PC-3 (cell line): ENCODE measurements around the gene NDUFAF8. TPM values are rescaled to one million over a fixed set of nuclear protein-coding genes. Genes with fewer than 3 reads are reported as not detected.

Source experiments
- ATAC-seq: fragments of 200-7000 bp; cut with Tn5 transposase; 2 replicates; pipeline ENCODE4 v1.9.1; 2020; ENCODE audit warnings: mild to moderate bottlenecking, moderate library complexity
- BruUV-seq: library from RNA; stranded (reverse); fragments of 400-500 nt; replicated peaks from 2 replicates; lab custom pipeline; 2021; lab: Mats Ljungman, UMichigan
- CTCF ChIA-PET: fragments of 300-600 bp; sonication (Branson Sonifier 250); formaldehyde crosslinking; loops from one replicate; lab custom pipeline; 2022; ENCODE audit warnings: antibody characterized with exemption; lab: Charles Lee
- POLR2A ChIA-PET: fragments of 300-600 bp; sonication (Branson Sonifier 250); formaldehyde crosslinking; loops from one replicate; lab custom pipeline; 2022; ENCODE audit warnings: antibody characterized with exemption; ENCODE audit not compliant: unreplicated experiment; lab: Charles Lee
- DNase-seq: peaks from one replicate; pipeline ENCODE4 v3.0.0-alpha.2; 2015
- H2AFZ ChIP-seq: fragments of 300-600 bp; sonication (generic); 2 replicates; pipeline ENCODE4 v1.6.0; 2016; ENCODE audit warnings: antibody characterized with exemption, low read length
- H3F3A ChIP-seq: fragments of 300-600 bp; sonication (generic); one replicate; pipeline ENCODE4 v1.6.0; 2017; ENCODE audit warnings: antibody characterized with exemption, low read length, control low read depth, mild to moderate bottlenecking; ENCODE audit not compliant: unreplicated experiment
- H3K27ac ChIP-seq: fragments of 300-600 bp; sonication (generic); 2 replicates; pipeline ENCODE4 v1.5.1; 2016; ENCODE audit warnings: mild to moderate bottlenecking, low read length
- H3K27me3 ChIP-seq: fragments of 300-600 bp; sonication (generic); 2 replicates; pipeline ENCODE4 v1.6.1; 2016; ENCODE audit warnings: low read length, mixed read lengths
- H3K36me3 ChIP-seq: fragments of 300-600 bp; sonication (generic); 2 replicates; pipeline ENCODE4 v1.6.1; 2016; ENCODE audit warnings: low read depth, mixed run types, low read length, mixed read lengths
- H3K4me1 ChIP-seq: fragments of 300-600 bp; sonication (generic); 2 replicates; pipeline ENCODE4 v1.5.1; 2016; ENCODE audit warnings: low read length; ENCODE audit not compliant: insufficient read depth
- H3K4me2 ChIP-seq: fragments of 300-600 bp; sonication (generic); 2 replicates; pipeline ENCODE4 v1.6.0; 2016; ENCODE audit warnings: low read length
- H3K4me3 ChIP-seq: fragments of 300-600 bp; sonication (generic); 2 replicates; pipeline ENCODE4 v1.5.1; 2016; ENCODE audit warnings: mild to moderate bottlenecking, low read length, mixed read lengths
- H3K79me2 ChIP-seq: fragments of 300-600 bp; sonication (generic); 2 replicates; pipeline ENCODE4 v1.6.1; 2017; ENCODE audit warnings: low read length, mixed read lengths
- H3K9ac ChIP-seq: fragments of 300-600 bp; sonication (generic); 2 replicates; pipeline ENCODE4 v1.6.0; 2016; ENCODE audit warnings: mild to moderate bottlenecking, low read length
- H3K9me2 ChIP-seq: fragments of 300-600 bp; sonication (generic); replicated peaks from 2 replicates; pipeline ENCODE4 v1.6.1; 2016; ENCODE audit warnings: mixed run types, low read length, mixed read lengths
- H3K9me3 ChIP-seq: fragments of 300-600 bp; sonication (generic); 2 replicates; pipeline ENCODE4 v1.6.1; 2016; ENCODE audit warnings: low read length, mixed read lengths
- H4K20me1 ChIP-seq: fragments of 300-600 bp; sonication (generic); 2 replicates; pipeline ENCODE4 v1.6.1; 2016; ENCODE audit warnings: low read length, mixed read lengths
- CTCF ChIP-seq: fragments of 300-600 bp; sonication (generic); conservative IDR thresholded peaks from 2 replicates; pipeline ENCODE4 v1.5.1; 2017; ENCODE audit warnings: antibody characterized with exemption, low read depth, mild to moderate bottlenecking, low read length
- EZH2 ChIP-seq: fragments of 300-600 bp; sonication (generic); IDR thresholded peaks from one replicate; pipeline ENCODE4 v1.6.1; 2017; ENCODE audit warnings: antibody characterized with exemption, mild to moderate bottlenecking, low read length; ENCODE audit not compliant: unreplicated experiment
- EZH2phosphoT487 ChIP-seq: fragments of 300-600 bp; sonication (generic); IDR thresholded peaks from 2 replicates; pipeline ENCODE4 v1.6.1; 2018; ENCODE audit warnings: mild to moderate bottlenecking, antibody characterized with exemption, low read length, borderline replicate concordance
- intact Hi-C: fragments of 100-400 bp; cut with micrococcal nuclease; formaldehyde crosslinking; loops from 2 replicates; pipeline ENCODE4 v1.9.0; 2023
- total RNA-seq: library from RNA; depleted of rRNA; stranded (reverse); fragments of >200 nt; gene quantifications from 2 replicates; pipeline ENCODE4 v1.2.3, GENCODE V29; 2014

Gene NDUFAF8
- total RNA-seq, 1 experiment from 2014 or later: 125 TPM

- no peaks in the 10 kb centered on the region for H3K79me2 ChIP-seq
- intact Hi-C loops: no loop called here
- H3K4me1 ChIP-seq: no peaks in the 10 kb centered on the region
- no peak for ATAC-seq
- no peak for DNase-seq
- H3K9me3 ChIP-seq: no peaks in the 10 kb centered on the region
- H3K4me3 ChIP-seq: no peak overlapping the region
- BruUV-seq: no TSS peak
- H3K27ac ChIP-seq: no peak overlapping the region
- no peak overlapping the region for H3K9ac ChIP-seq
- H3K4me2 ChIP-seq: no peak overlapping the region
- no peaks in the 10 kb centered on the region for H3K9me2 ChIP-seq
- no peaks in the 10 kb centered on the region for H4K20me1 ChIP-seq
- H2AFZ ChIP-seq: no peak overlapping the region
- H3K27me3 ChIP-seq: no peaks in the 10 kb centered on the region
- no peaks in the 10 kb centered on the region for H3F3A ChIP-seq
- TF ChIP-seq EZH2: no peak
- TF ChIP-seq EZH2phosphoT487: no peak
- TF ChIP-seq CTCF: no peak
- H3K36me3 ChIP-seq: peaks cover 12% of the 10 kb centered on the region; the same call in 1 of the 2 replicates
- ChIA-PET CTCF (no interaction called here), POLR2A (no interaction called here)
These were observed 28.4 kb downstream of the NDUFAF8 start for GRCh38 chr17:81267390-81268067.

- Histone ChIP-seq H3K79me2 (no peaks in the 10 kb centered on the region), H3F3A (no peaks in the 10 kb centered on the region), H2AFZ (no peak overlapping the region), H3K36me3 (peaks cover 21% of the 10 kb centered on the region), H3K9ac (no peak overlapping the region), H3K9me2 (no peaks in the 10 kb centered on the region), H3K4me3 (no peak overlapping the region), H3K9me3 (no peaks in the 10 kb centered on the region), H3K4me1 (no peaks in the 10 kb centered on the region), H3K27me3 (no peaks in the 10 kb centered on the region), H3K4me2 (no peak overlapping the region), H3K27ac (no peak overlapping the region), H4K20me1 (no peaks in the 10 kb centered on the region)
- ATAC-seq: no peak
- ChIA-PET POLR2A (no interaction called here), CTCF (no interaction called here)
- intact Hi-C loops: no loop called here
- TF ChIP-seq EZH2phosphoT487 (no peak), EZH2 (no peak), CTCF (no peak)
- DNase-seq: no peak
- no TSS peak for BruUV-seq
These were observed 31.2 kb downstream of the NDUFAF8 start for GRCh38 chr17:81270279-81270678.

- TF ChIP-seq EZH2phosphoT487: no peak
- no peak for TF ChIP-seq CTCF
- no peak for TF ChIP-seq EZH2
- intact Hi-C loops: no loop called here
- BruUV-seq: no TSS peak
- ChIA-PET POLR2A (no interaction called here), CTCF (no interaction called here)
- Histone ChIP-seq H3K4me2 (no peak overlapping the region), H3K27me3 (no peaks in the 10 kb centered on the region), H2AFZ (no peak overlapping the region), H3K4me3 (no peak overlapping the region), H3K9ac (no peak overlapping the region), H3K36me3 (peaks cover 21% of the 10 kb centered on the region), H3K4me1 (no peaks in the 10 kb centered on the region), H3K9me2 (no peaks in the 10 kb centered on the region), H3K79me2 (no peaks in the 10 kb centered on the region), H3K27ac (no peak overlapping the region), H3F3A (no peaks in the 10 kb centered on the region), H3K9me3 (no peaks in the 10 kb centered on the region), H4K20me1 (no peaks in the 10 kb centered on the region)
- ATAC-seq (no peak), DNase-seq (no peak)
These were observed 32.1 kb downstream of the NDUFAF8 start for GRCh38 chr17:81271226-81271625.
